Measurements from ENCODE around the gene CD93.

Gene CD93

GRCh38 chr20:23097636-23098580, 11.8 kb upstream of the CD93 start:
- no peak overlapping the region for H3K27ac ChIP-seq (ENCODE audit: low read length)
- no peaks in the 10 kb centered on the region for H3K9me3 ChIP-seq (ENCODE audit: control insufficient read depth in 2 of 2, low read length in 2 of 2)
- no peak overlapping the region for H3K9ac ChIP-seq (ENCODE audit: low read length in 2 of 2)
- no peaks in the 10 kb centered on the region for H3K27me3 ChIP-seq (ENCODE audit: control insufficient read depth in 1 of 2, insufficient read depth in 2 of 2, low read length in 2 of 2)
- peaks cover 5% of the 10 kb centered on the region for H3K4me1 ChIP-seq (ENCODE audit: control insufficient read depth, insufficient read depth, low read length)
- H3K4me3 ChIP-seq (ENCODE audit: low read length in 2 of 2): no peak overlapping the region
- H3K36me3 ChIP-seq (ENCODE audit: control insufficient read depth in 2 of 2, insufficient read depth in 2 of 2, low read length in 2 of 2): no peaks in the 10 kb centered on the region

- H3K36me3 ChIP-seq (ENCODE audit: control insufficient read depth in 2 of 2, insufficient read depth in 2 of 2, low read length in 2 of 2): no peaks in the 10 kb centered on the region
- no peak overlapping the region for H3K9ac ChIP-seq (ENCODE audit: low read length in 2 of 2)
- no peaks in the 10 kb centered on the region for H3K9me3 ChIP-seq (ENCODE audit: control insufficient read depth in 2 of 2, low read length in 2 of 2)
- H3K4me3 ChIP-seq (ENCODE audit: low read length in 2 of 2): no peak overlapping the region
- peaks cover 5% of the 10 kb centered on the region for H3K4me1 ChIP-seq (ENCODE audit: control insufficient read depth, insufficient read depth, low read length)
- no peak overlapping the region for H3K27ac ChIP-seq (ENCODE audit: low read length)
- H3K27me3 ChIP-seq (ENCODE audit: control insufficient read depth in 1 of 2, insufficient read depth in 2 of 2, low read length in 2 of 2): no peaks in the 10 kb centered on the region
These were observed 10.9 kb upstream of the CD93 start for GRCh38 chr20:23096986-23097520.

GRCh38 chr20:23096097-23096496, 10.0 kb upstream of the CD93 start:
- Histone ChIP-seq H3K9me3 (ENCODE audit: control insufficient read depth in 2 of 2, low read length in 2 of 2) (no peaks in the 10 kb centered on the region), H3K27me3 (ENCODE audit: control insufficient read depth in 1 of 2, insufficient read depth in 2 of 2, low read length in 2 of 2) (no peaks in the 10 kb centered on the region), H3K27ac (ENCODE audit: low read length) (no peak overlapping the region), H3K36me3 (ENCODE audit: control insufficient read depth in 2 of 2, insufficient read depth in 2 of 2, low read length in 2 of 2) (no peaks in the 10 kb centered on the region), H3K9ac (ENCODE audit: low read length in 2 of 2) (no peak overlapping the region), H3K4me1 (ENCODE audit: control insufficient read depth, insufficient read depth, low read length) (peaks cover 10% of the 10 kb centered on the region), H3K4me3 (ENCODE audit: low read length in 2 of 2) (no peak overlapping the region)

GRCh38 chr20:23095499-23095898, 9.4 kb upstream of the CD93 start:
- H3K9me3 ChIP-seq (ENCODE audit: control insufficient read depth in 2 of 2, low read length in 2 of 2): no peaks in the 10 kb centered on the region
- no peak overlapping the region for H3K9ac ChIP-seq (ENCODE audit: low read length in 2 of 2)
- no peaks in the 10 kb centered on the region for H3K27me3 ChIP-seq (ENCODE audit: control insufficient read depth in 1 of 2, insufficient read depth in 2 of 2, low read length in 2 of 2)
- no peak overlapping the region for H3K4me3 ChIP-seq (ENCODE audit: low read length in 2 of 2)
- no peaks in the 10 kb centered on the region for H3K36me3 ChIP-seq (ENCODE audit: control insufficient read depth in 2 of 2, insufficient read depth in 2 of 2, low read length in 2 of 2)
- peaks cover 10% of the 10 kb centered on the region for H3K4me1 ChIP-seq (ENCODE audit: control insufficient read depth, insufficient read depth, low read length)
- H3K27ac ChIP-seq (ENCODE audit: low read length): no peak overlapping the region

GRCh38 chr20:23094927-23095326, 8.8 kb upstream of the CD93 start:
- H3K4me3 ChIP-seq (ENCODE audit: low read length in 2 of 2): no peak overlapping the region
- H3K27me3 ChIP-seq (ENCODE audit: control insufficient read depth in 1 of 2, insufficient read depth in 2 of 2, low read length in 2 of 2): no peaks in the 10 kb centered on the region
- no peak overlapping the region for H3K9ac ChIP-seq (ENCODE audit: low read length in 2 of 2)
- H3K4me1 ChIP-seq (ENCODE audit: control insufficient read depth, insufficient read depth, low read length): peaks cover 9% of the 10 kb centered on the region
- no peak overlapping the region for H3K27ac ChIP-seq (ENCODE audit: low read length)
- H3K9me3 ChIP-seq (ENCODE audit: control insufficient read depth in 2 of 2, low read length in 2 of 2): no peaks in the 10 kb centered on the region
- no peaks in the 10 kb centered on the region for H3K36me3 ChIP-seq (ENCODE audit: control insufficient read depth in 2 of 2, insufficient read depth in 2 of 2, low read length in 2 of 2)

GRCh38 chr20:23094213-23094896, 8.2 kb upstream of the CD93 start:
- no peak overlapping the region for H3K27ac ChIP-seq (ENCODE audit: low read length)
- no peak overlapping the region for H3K4me3 ChIP-seq (ENCODE audit: low read length in 2 of 2)
- H3K9me3 ChIP-seq (ENCODE audit: control insufficient read depth in 2 of 2, low read length in 2 of 2): no peaks in the 10 kb centered on the region
- no peaks in the 10 kb centered on the region for H3K36me3 ChIP-seq (ENCODE audit: control insufficient read depth in 2 of 2, insufficient read depth in 2 of 2, low read length in 2 of 2)
- H3K27me3 ChIP-seq (ENCODE audit: control insufficient read depth in 1 of 2, insufficient read depth in 2 of 2, low read length in 2 of 2): no peaks in the 10 kb centered on the region
- no peak overlapping the region for H3K9ac ChIP-seq (ENCODE audit: low read length in 2 of 2)
- peaks cover 7% of the 10 kb centered on the region for H3K4me1 ChIP-seq (ENCODE audit: control insufficient read depth, insufficient read depth, low read length)

- Histone ChIP-seq H3K27me3 (ENCODE audit: control insufficient read depth in 1 of 2, insufficient read depth in 2 of 2, low read length in 2 of 2) (no peaks in the 10 kb centered on the region), H3K9ac (ENCODE audit: low read length in 2 of 2) (no peak overlapping the region), H3K4me1 (ENCODE audit: control insufficient read depth, insufficient read depth, low read length) (peaks cover 7% of the 10 kb centered on the region), H3K36me3 (ENCODE audit: control insufficient read depth in 2 of 2, insufficient read depth in 2 of 2, low read length in 2 of 2) (no peaks in the 10 kb centered on the region), H3K9me3 (ENCODE audit: control insufficient read depth in 2 of 2, low read length in 2 of 2) (no peaks in the 10 kb centered on the region), H3K4me3 (ENCODE audit: low read length in 2 of 2) (no peak overlapping the region), H3K27ac (ENCODE audit: low read length) (no peak overlapping the region)
These were observed 7.5 kb upstream of the CD93 start for GRCh38 chr20:23093613-23094012.

GRCh38 chr20:23092861-23093495, 6.9 kb upstream of the CD93 start:
- Histone ChIP-seq H3K9me3 (ENCODE audit: control insufficient read depth in 2 of 2, low read length in 2 of 2) (no peaks in the 10 kb centered on the region), H3K27ac (ENCODE audit: low read length) (no peak overlapping the region), H3K27me3 (ENCODE audit: control insufficient read depth in 1 of 2, insufficient read depth in 2 of 2, low read length in 2 of 2) (no peaks in the 10 kb centered on the region), H3K4me1 (ENCODE audit: control insufficient read depth, insufficient read depth, low read length) (peaks cover 7% of the 10 kb centered on the region), H3K9ac (ENCODE audit: low read length in 2 of 2) (no peak overlapping the region), H3K4me3 (ENCODE audit: low read length in 2 of 2) (no peak overlapping the region), H3K36me3 (ENCODE audit: control insufficient read depth in 2 of 2, insufficient read depth in 2 of 2, low read length in 2 of 2) (no peaks in the 10 kb centered on the region)

- Histone ChIP-seq H3K9ac (ENCODE audit: low read length in 2 of 2) (no peak overlapping the region), H3K4me1 (ENCODE audit: control insufficient read depth, insufficient read depth, low read length) (peaks cover 8% of the 10 kb centered on the region), H3K9me3 (ENCODE audit: control insufficient read depth in 2 of 2, low read length in 2 of 2) (no peaks in the 10 kb centered on the region), H3K4me3 (ENCODE audit: low read length in 2 of 2) (no peak overlapping the region), H3K27ac (ENCODE audit: low read length) (no peak overlapping the region), H3K36me3 (ENCODE audit: control insufficient read depth in 2 of 2, insufficient read depth in 2 of 2, low read length in 2 of 2) (no peaks in the 10 kb centered on the region), H3K27me3 (ENCODE audit: control insufficient read depth in 1 of 2, insufficient read depth in 2 of 2, low read length in 2 of 2) (no peaks in the 10 kb centered on the region)
These were observed 6.2 kb upstream of the CD93 start for GRCh38 chr20:23092384-23092756.

- Histone ChIP-seq H3K4me1 (ENCODE audit: control insufficient read depth, insufficient read depth, low read length) (peaks cover 11% of the 10 kb centered on the region), H3K27ac (ENCODE audit: low read length) (no peak overlapping the region), H3K4me3 (ENCODE audit: low read length in 2 of 2) (no peak overlapping the region), H3K27me3 (ENCODE audit: control insufficient read depth in 1 of 2, insufficient read depth in 2 of 2, low read length in 2 of 2) (no peaks in the 10 kb centered on the region), H3K9ac (ENCODE audit: low read length in 2 of 2) (no peak overlapping the region), H3K36me3 (ENCODE audit: control insufficient read depth in 2 of 2, insufficient read depth in 2 of 2, low read length in 2 of 2) (no peaks in the 10 kb centered on the region), H3K9me3 (ENCODE audit: control insufficient read depth in 2 of 2, low read length in 2 of 2) (no peaks in the 10 kb centered on the region)
These were observed 5.7 kb upstream of the CD93 start for GRCh38 chr20:23091721-23092383.

Data from stomach smooth muscle (tissue), 2 donors.